GM23248 (cell line): ENCODE data around the gene TGM1.

Source experiments
- EZH2 ChIP-seq: fragments of 200-600 bp; sonication (generic); IDR thresholded peaks from 2 replicates; pipeline ENCODE4 v1.6.1; 2018; ENCODE audit warnings: antibody characterized with exemption, mild to moderate bottlenecking; ENCODE audit not compliant: insufficient read depth, poor library complexity, severe bottlenecking
- EZH2phosphoT487 ChIP-seq: fragments of 200-600 bp; sonication (generic); IDR thresholded peaks from 2 replicates; pipeline ENCODE4 v1.6.1; 2018; ENCODE audit warnings: antibody characterized with exemption, moderate library complexity, mild to moderate bottlenecking, low read depth; ENCODE audit not compliant: insufficient read depth

DNA sequence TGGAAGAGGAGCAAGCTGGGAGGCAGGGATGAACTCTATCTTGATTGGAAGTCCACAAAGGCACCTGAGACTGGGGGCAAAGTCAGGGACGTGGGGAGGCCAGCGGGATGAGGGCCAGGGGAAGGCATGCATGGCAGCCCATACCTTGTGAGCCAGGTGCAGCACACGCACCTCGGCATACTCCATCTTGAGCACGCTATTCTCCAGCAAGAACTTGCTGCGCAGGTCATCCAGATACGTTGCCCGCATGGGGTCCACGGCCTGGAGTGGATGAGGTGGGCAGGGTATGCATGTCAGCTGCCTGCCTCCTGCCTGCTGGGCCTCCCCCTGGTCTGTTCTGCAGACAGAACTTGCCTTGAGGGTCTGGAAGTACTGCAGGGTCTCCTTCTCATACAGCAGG is 4.5 kb upstream of the TGM1 start:
- no peak for TF ChIP-seq EZH2
- TF ChIP-seq EZH2phosphoT487, result no peak
